Hepatocyte (in vitro differentiated cells): Measurements from ENCODE around the gene RIN3. TPM values are rescaled to one million over a fixed set of nuclear protein-coding genes. Genes with fewer than 3 reads are reported as not detected.

Experiments
- DNase-seq: peaks from one replicate; pipeline ENCODE4 v3.0.0-alpha.2; 2016; ENCODE audit warnings: low spot score
- H2AFZ ChIP-seq: fragments of 200-600 bp; sonication (generic); 2 replicates; pipeline ENCODE4 v1.6.0; 2016; ENCODE audit warnings: antibody characterized with exemption, mild to moderate bottlenecking
- H3K27ac ChIP-seq: fragments of 200-600 bp; sonication (generic); 2 replicates; pipeline ENCODE4 v1.5.1; 2016; ENCODE audit warnings: mild to moderate bottlenecking
- H3K27me3 ChIP-seq: fragments of 200-600 bp; sonication (generic); 2 replicates; pipeline ENCODE4 v1.6.1; 2016
- H3K36me3 ChIP-seq: fragments of 200-600 bp; sonication (generic); replicated peaks from 2 replicates; pipeline ENCODE4 v1.5.1; 2016; ENCODE audit warnings: low read depth; ENCODE audit not compliant: insufficient read depth
- H3K4me1 ChIP-seq: fragments of 200-600 bp; sonication (generic); 2 replicates; pipeline ENCODE4 v1.5.1; 2016; ENCODE audit warnings: mild to moderate bottlenecking, moderate library complexity; ENCODE audit not compliant: insufficient read depth
- H3K4me2 ChIP-seq: fragments of 200-600 bp; sonication (generic); 2 replicates; pipeline ENCODE4 v1.6.0; 2016
- H3K4me3 ChIP-seq: fragments of 200-600 bp; sonication (generic); 2 replicates; pipeline ENCODE4 v1.5.1; 2016; ENCODE audit warnings: mild to moderate bottlenecking
- H3K79me2 ChIP-seq: fragments of 200-600 bp; sonication (generic); 2 replicates; pipeline ENCODE4 v1.6.0; 2017; ENCODE audit warnings: mild to moderate bottlenecking
- H3K9me2 ChIP-seq: fragments of 200-600 bp; sonication (generic); replicated peaks from 2 replicates; pipeline ENCODE4 v1.6.0; 2017; ENCODE audit warnings: mild to moderate bottlenecking; ENCODE audit not compliant: insufficient read depth
- H3K9me3 ChIP-seq: fragments of 200-600 bp; sonication (generic); 2 replicates; pipeline ENCODE4 v1.5.1; 2016; ENCODE audit warnings: low read depth, mild to moderate bottlenecking
- H4K20me1 ChIP-seq: fragments of 200-600 bp; sonication (generic); 2 replicates; pipeline ENCODE4 v1.6.0; 2016; ENCODE audit warnings: mild to moderate bottlenecking; ENCODE audit not compliant: insufficient read depth, poor library complexity, severe bottlenecking
- EZH2 ChIP-seq: fragments of 200-600 bp; sonication (generic); IDR thresholded peaks from 2 replicates; pipeline ENCODE4 v1.6.1; 2016; ENCODE audit warnings: antibody characterized with exemption, mild to moderate bottlenecking, borderline replicate concordance
- EZH2phosphoT487 ChIP-seq: fragments of 200-600 bp; sonication (generic); IDR thresholded peaks from one replicate; pipeline ENCODE4 v1.6.1; 2018; ENCODE audit warnings: antibody characterized with exemption, mild to moderate bottlenecking, low read depth, moderate library complexity; ENCODE audit not compliant: unreplicated experiment, severe bottlenecking
- WGBS: methylation state at CpG from one replicate; pipeline ENCODE4 v1.1.6; 2016; ENCODE audit warnings: low lambda C conversion rate; ENCODE audit errors: missing lambda C conversion rate; 5-methylcytosine and 5-hydroxymethylcytosine counted together
- polyA plus RNA-seq: library from polyadenylated mRNA; unstranded; fragments of >200 nt; fragmentation: Nextera tagmentation; extraction: Ambion mirVana; gene quantifications from 2 replicates; pipeline ENCODE4 v1.2.1, GENCODE V29; 2016
- total RNA-seq: library from RNA; depleted of rRNA; stranded (reverse); fragments of >200 nt; gene quantifications from 2 replicates; pipeline ENCODE4 v1.2.3, GENCODE V29; 2014
- TF ChIP-seq, protein P1 (sequence below): fragments of 200-600 bp; sonication (generic); IDR thresholded peaks from 2 replicates; pipeline ENCODE4 v1.5.1; 2016; ENCODE audit warnings: antibody characterized with exemption, mild to moderate bottlenecking; ENCODE audit not compliant: poor library complexity

The RIN3 gene
- total and polyA plus RNA-seq, 2 experiments from 2014 or later = 4.2 to 11.8 TPM

DNA sequence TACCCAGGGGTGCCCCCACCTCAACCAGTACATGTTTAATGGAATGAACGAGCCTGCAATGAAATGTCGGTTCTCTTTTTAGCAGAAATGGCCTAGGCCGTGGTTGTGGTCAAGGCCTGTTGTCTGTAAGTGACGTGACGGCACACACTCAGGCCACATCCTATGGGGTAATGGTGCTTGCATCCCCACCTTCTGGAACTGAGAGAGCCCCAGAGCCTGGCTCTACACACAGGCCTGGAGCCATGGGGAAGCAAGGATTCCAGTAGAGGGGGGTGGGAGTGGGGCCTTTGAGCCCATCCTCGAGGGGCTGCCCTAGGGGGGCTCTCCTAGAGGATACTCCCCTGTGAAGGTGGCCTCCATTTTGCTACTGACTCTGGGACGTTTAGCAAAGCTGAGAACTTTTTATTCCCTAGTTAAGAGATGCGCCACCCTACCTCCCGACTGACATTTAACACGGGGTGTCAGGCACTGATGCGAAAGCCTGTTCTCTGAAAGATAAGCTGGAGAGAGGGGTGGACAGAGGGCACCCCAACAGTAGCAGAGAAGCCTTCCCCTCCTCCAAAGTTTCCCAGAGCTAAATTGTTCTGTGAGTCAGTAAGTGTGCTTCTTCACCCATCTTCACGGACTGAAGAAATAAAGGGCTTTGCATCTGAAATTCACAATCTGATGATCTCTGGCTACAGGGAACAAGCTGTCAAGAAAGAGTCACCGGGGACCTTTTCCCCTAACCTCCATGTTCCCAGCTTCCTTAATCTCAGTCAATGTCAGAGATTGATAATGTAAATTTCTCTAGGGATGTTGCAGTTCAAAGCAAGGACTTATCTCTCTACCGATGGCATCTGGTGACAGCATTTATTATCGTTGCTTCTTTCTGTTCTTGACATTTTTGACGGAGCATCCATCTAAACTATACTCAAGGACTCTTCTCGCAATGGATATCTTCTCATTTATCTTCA is 6.8 kb downstream of the RIN3 start:
- DNase-seq = no peak
- H3K27me3 ChIP-seq = no peaks in the 10 kb centered on the region
- no peak overlapping the region for H3K4me2 ChIP-seq
- H4K20me1 ChIP-seq = no peaks in the 10 kb centered on the region
- no peak overlapping the region for H3K27ac ChIP-seq
- TF ChIP-seq EZH2phosphoT487 (no peak), EZH2 (no peak)
- TF ChIP-seq, protein P1, sequence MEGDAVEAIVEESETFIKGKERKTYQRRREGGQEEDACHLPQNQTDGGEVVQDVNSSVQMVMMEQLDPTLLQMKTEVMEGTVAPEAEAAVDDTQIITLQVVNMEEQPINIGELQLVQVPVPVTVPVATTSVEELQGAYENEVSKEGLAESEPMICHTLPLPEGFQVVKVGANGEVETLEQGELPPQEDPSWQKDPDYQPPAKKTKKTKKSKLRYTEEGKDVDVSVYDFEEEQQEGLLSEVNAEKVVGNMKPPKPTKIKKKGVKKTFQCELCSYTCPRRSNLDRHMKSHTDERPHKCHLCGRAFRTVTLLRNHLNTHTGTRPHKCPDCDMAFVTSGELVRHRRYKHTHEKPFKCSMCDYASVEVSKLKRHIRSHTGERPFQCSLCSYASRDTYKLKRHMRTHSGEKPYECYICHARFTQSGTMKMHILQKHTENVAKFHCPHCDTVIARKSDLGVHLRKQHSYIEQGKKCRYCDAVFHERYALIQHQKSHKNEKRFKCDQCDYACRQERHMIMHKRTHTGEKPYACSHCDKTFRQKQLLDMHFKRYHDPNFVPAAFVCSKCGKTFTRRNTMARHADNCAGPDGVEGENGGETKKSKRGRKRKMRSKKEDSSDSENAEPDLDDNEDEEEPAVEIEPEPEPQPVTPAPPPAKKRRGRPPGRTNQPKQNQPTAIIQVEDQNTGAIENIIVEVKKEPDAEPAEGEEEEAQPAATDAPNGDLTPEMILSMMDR = no peak
- H3K9me2 ChIP-seq = no peaks in the 10 kb centered on the region
- no peaks in the 10 kb centered on the region for H3K4me1 ChIP-seq
- H3K36me3 ChIP-seq = no peaks in the 10 kb centered on the region
- 94% methylated on average over 17 of the region's 17 CpGs for WGBS
- peaks cover 8% of the 10 kb centered on the region for H3K79me2 ChIP-seq
- no peaks in the 10 kb centered on the region for H3K9me3 ChIP-seq
- no peak overlapping the region for H3K4me3 ChIP-seq
- no peak overlapping the region for H2AFZ ChIP-seq

DNA sequence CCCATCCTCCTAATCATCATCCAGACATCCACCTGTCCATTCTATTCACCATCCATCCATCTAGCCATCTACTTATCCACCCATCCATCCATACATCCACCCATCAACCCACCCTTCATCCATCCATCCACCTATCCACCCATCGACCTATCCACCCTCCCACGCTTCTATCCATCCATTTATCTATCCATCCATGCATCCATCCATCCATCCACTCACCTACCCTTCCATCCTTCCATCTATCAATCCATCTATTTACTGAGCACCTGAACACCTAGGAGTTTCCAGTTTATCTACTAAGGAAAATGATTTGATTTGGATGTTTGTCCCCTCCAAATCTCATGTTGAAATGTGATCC is 7.5 kb downstream of the RIN3 start:
- DNase-seq = no peak
- no peaks in the 10 kb centered on the region for H3K9me3 ChIP-seq
- H4K20me1 ChIP-seq = no peaks in the 10 kb centered on the region
- peaks cover 3% of the 10 kb centered on the region for H3K79me2 ChIP-seq
- no peak for TF ChIP-seq EZH2phosphoT487
- no peak for TF ChIP-seq EZH2
- TF ChIP-seq, protein P1 = no peak
- H3K9me2 ChIP-seq = no peaks in the 10 kb centered on the region
- H3K36me3 ChIP-seq = no peaks in the 10 kb centered on the region
- H3K4me1 ChIP-seq = no peaks in the 10 kb centered on the region
- WGBS = 100% methylated on average over 2 of the region's 2 CpGs
- no peak overlapping the region for H3K27ac ChIP-seq
- H2AFZ ChIP-seq = no peak overlapping the region
- no peaks in the 10 kb centered on the region for H3K27me3 ChIP-seq
- no peak overlapping the region for H3K4me3 ChIP-seq
- H3K4me2 ChIP-seq = no peak overlapping the region

DNA sequence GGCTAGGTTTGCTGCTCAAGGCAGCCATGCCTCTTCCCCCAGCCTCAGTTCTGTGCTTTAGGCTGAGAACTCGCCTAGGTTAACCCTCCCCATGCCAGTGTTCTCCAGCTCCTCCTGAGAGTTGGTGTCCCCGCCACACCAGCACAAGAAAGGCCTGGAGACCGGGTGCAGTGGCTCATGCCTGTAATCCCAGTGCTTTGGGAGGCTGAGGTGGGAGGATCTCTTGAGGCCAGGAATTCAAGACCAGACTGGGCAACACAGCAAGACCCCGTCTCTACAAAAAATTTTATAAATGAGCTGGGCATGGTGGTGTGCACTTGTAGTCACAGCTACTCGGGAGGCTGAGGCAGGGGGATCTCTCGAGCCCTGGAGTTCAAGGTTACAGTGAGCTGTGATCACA is 10.2 kb downstream of the RIN3 start:
- Histone ChIP-seq H4K20me1 (no peaks in the 10 kb centered on the region), H3K36me3 (no peaks in the 10 kb centered on the region), H2AFZ (no peak overlapping the region), H3K4me2 (no peak overlapping the region), H3K4me1 (no peaks in the 10 kb centered on the region), H3K27me3 (no peaks in the 10 kb centered on the region), H3K9me2 (no peaks in the 10 kb centered on the region), H3K4me3 (no peak overlapping the region), H3K9me3 (no peaks in the 10 kb centered on the region), H3K79me2 (peaks cover 9% of the 10 kb centered on the region), H3K27ac (no peak overlapping the region)
- TF ChIP-seq EZH2 = no peak
- TF ChIP-seq, protein P1 = no peak
- TF ChIP-seq EZH2phosphoT487 = no peak
- DNase-seq = no peak
- WGBS = 93% methylated on average over 6 of the region's 6 CpGs
